Chondrocyte (in vitro differentiated cells): ENCODE results near the gene KHDC1. TPM values are rescaled to one million over a fixed set of nuclear protein-coding genes. Genes with fewer than 3 reads are reported as not detected.
"Not testable (repeated sequence)": the region's sequence is repeated elsewhere in the genome, so short reads cannot be mapped to it uniquely, and the experiment has no call there.

Experiments
- DNase-seq: peaks from one replicate; pipeline ENCODE4 v3.0.0; 2021; ENCODE audit warnings: mixed read lengths, low spot score
- H3K27ac Mint-ChIP-seq: one replicate; pipeline ENCODE4 v1.8.0; 2021; ENCODE audit warnings: mild to moderate bottlenecking, moderate library complexity, mixed read lengths; ENCODE audit not compliant: unreplicated experiment
- H3K27me3 Mint-ChIP-seq: 2 replicates; pipeline ENCODE4 v1.8.0; 2021; ENCODE audit warnings: low read depth, mixed read lengths
- H3K36me3 Mint-ChIP-seq: 2 replicates; pipeline ENCODE4 v1.8.0; 2021; ENCODE audit warnings: low read depth, mixed read lengths
- H3K4me1 Mint-ChIP-seq: 2 replicates; pipeline ENCODE4 v1.8.0; 2021; ENCODE audit warnings: low read depth, mild to moderate bottlenecking, mixed read lengths
- H3K4me3 Mint-ChIP-seq: one replicate; pipeline ENCODE4 v1.8.0; 2021; ENCODE audit warnings: mild to moderate bottlenecking, moderate library complexity, mixed read lengths; ENCODE audit not compliant: unreplicated experiment
- H3K9me3 Mint-ChIP-seq: 2 replicates; pipeline ENCODE4 v1.8.0; 2021; ENCODE audit warnings: low read depth, mixed read lengths
- CTCF ChIP-seq: fragments of 200-600 bp; sonication (generic); IDR thresholded peaks from 2 replicates; pipeline ENCODE4 v1.5.0; 2021; ENCODE audit warnings: antibody characterized with exemption, mild to moderate bottlenecking, moderate library complexity
- total RNA-seq: library from RNA; stranded (reverse); gene quantifications from 3 replicates; pipeline ENCODE4 v1.2.1, GENCODE V29; 2021

Gene KHDC1
- total RNA-seq, 1 donor from 2014 or later = 4.0 TPM

- no peak overlapping the region for H3K27ac Mint-ChIP-seq
- DNase-seq = no peak
- no peak for TF ChIP-seq CTCF
- H3K4me1 Mint-ChIP-seq = no peaks in the 10 kb centered on the region
- H3K36me3 Mint-ChIP-seq = no peaks in the 10 kb centered on the region
- no peaks in the 10 kb centered on the region for H3K9me3 Mint-ChIP-seq
- no peak overlapping the region for H3K4me3 Mint-ChIP-seq
- H3K27me3 Mint-ChIP-seq = no peaks in the 10 kb centered on the region
Observed at GRCh38 chr6:73248192-73248903, 14.6 kb downstream of the KHDC1 start.

GRCh38 chr6:73242001-73242400 lies 21.0 kb downstream of the KHDC1 start:
- DNase-seq = no peak
- H3K27ac Mint-ChIP-seq = no peak overlapping the region
- H3K9me3 Mint-ChIP-seq = no peaks in the 10 kb centered on the region
- no peaks in the 10 kb centered on the region for H3K27me3 Mint-ChIP-seq
- TF ChIP-seq CTCF = no peak
- no peaks in the 10 kb centered on the region for H3K4me1 Mint-ChIP-seq
- H3K4me3 Mint-ChIP-seq = no peak overlapping the region
- H3K36me3 Mint-ChIP-seq = no peaks in the 10 kb centered on the region

- no peaks in the 10 kb centered on the region for H3K36me3 Mint-ChIP-seq
- no peaks in the 10 kb centered on the region for H3K27me3 Mint-ChIP-seq
- H3K9me3 Mint-ChIP-seq = no peaks in the 10 kb centered on the region
- H3K4me1 Mint-ChIP-seq = no peaks in the 10 kb centered on the region
- no peak overlapping the region for H3K27ac Mint-ChIP-seq
- no peak for DNase-seq
- TF ChIP-seq CTCF = no peak
- H3K4me3 Mint-ChIP-seq = no peak overlapping the region
Observed at GRCh38 chr6:73240730-73241129, 22.3 kb downstream of the KHDC1 start.

- TF ChIP-seq CTCF = no peak
- H3K4me3 Mint-ChIP-seq = no peak overlapping the region
- no peak for DNase-seq
- H3K27ac Mint-ChIP-seq = no peak overlapping the region
- no peaks in the 10 kb centered on the region for H3K9me3 Mint-ChIP-seq
- H3K4me1 Mint-ChIP-seq = peaks cover 7% of the 10 kb centered on the region
- no peaks in the 10 kb centered on the region for H3K36me3 Mint-ChIP-seq
- H3K27me3 Mint-ChIP-seq = no peaks in the 10 kb centered on the region
Observed at GRCh38 chr6:73236144-73236750, 26.7 kb downstream of the KHDC1 start.

- H3K9me3 Mint-ChIP-seq = no peaks in the 10 kb centered on the region
- H3K36me3 Mint-ChIP-seq = no peaks in the 10 kb centered on the region
- H3K27ac Mint-ChIP-seq = no peak overlapping the region
- peaks cover 7% of the 10 kb centered on the region for H3K4me1 Mint-ChIP-seq
- H3K4me3 Mint-ChIP-seq = no peak overlapping the region
- no peak for TF ChIP-seq CTCF
- no peak for DNase-seq
- no peaks in the 10 kb centered on the region for H3K27me3 Mint-ChIP-seq
Observed at GRCh38 chr6:73234733-73235132, 28.3 kb downstream of the KHDC1 start.

- not testable (repeated sequence) for H3K9me3 Mint-ChIP-seq, H3K4me1 Mint-ChIP-seq, H3K27me3 Mint-ChIP-seq, H3K36me3 Mint-ChIP-seq, DNase-seq, H3K27ac Mint-ChIP-seq, H3K4me3 Mint-ChIP-seq
Observed at GRCh38 chr6:73233971-73234370, 29.0 kb downstream of the KHDC1 start.
